ENCODE results near the gene METTL27.
A peak's percentile ranks its signal among the peaks of the same experiment; 100 is the strongest.

METTL27 gene

GRCh38 chr7:73881352-73882046 is 39.2 kb upstream of the METTL27 start:
- TF ChIP-seq TAF1 (IDR thresholded peaks at IDR 0.05; ENCODE audit: borderline replicate concordance, insufficient read depth, low read length) (no peak), SIN3A (IDR thresholded peaks at IDR 0.05; ENCODE audit: borderline replicate concordance, insufficient read depth, low read length) (no peak), FOXP2 (optimal IDR thresholded peaks at IDR 0.05; ENCODE audit: borderline replicate concordance, extremely low read depth, extremely low read length, insufficient read depth) (no peak), REST (IDR thresholded peaks at IDR 0.05; ENCODE audit: insufficient read depth in 1 of 2, low read depth in 2 of 2, low read length in 2 of 2) (no peak), POLR2AphosphoS5 (IDR thresholded peaks at IDR 0.05; ENCODE audit: low read depth, low read length) (no peak)

- no peak for TF ChIP-seq SIN3A (IDR thresholded peaks at IDR 0.05; ENCODE audit: borderline replicate concordance, insufficient read depth, low read length)
- no peak for TF ChIP-seq TAF1 (IDR thresholded peaks at IDR 0.05; ENCODE audit: borderline replicate concordance, insufficient read depth, low read length)
- no peak for TF ChIP-seq FOXP2 (optimal IDR thresholded peaks at IDR 0.05; ENCODE audit: borderline replicate concordance, extremely low read depth, extremely low read length, insufficient read depth)
- TF ChIP-seq POLR2AphosphoS5 (IDR thresholded peaks at IDR 0.05; ENCODE audit: low read depth, low read length): no peak
Observed at GRCh38 chr7:73880755-73881328, 38.5 kb upstream of the METTL27 start.

- TF ChIP-seq REST (IDR thresholded peaks at IDR 0.05; ENCODE audit: insufficient read depth in 1 of 2, low read depth in 2 of 2, low read length in 2 of 2) (peak in 1 of 2 experiments; percentile 69; a peak in 2 of 4 replicates), SIN3A (IDR thresholded peaks at IDR 0.05; ENCODE audit: borderline replicate concordance, insufficient read depth, low read length) (no peak), TAF1 (IDR thresholded peaks at IDR 0.05; ENCODE audit: borderline replicate concordance, insufficient read depth, low read length) (no peak)
Observed at GRCh38 chr7:73879977-73880681, 37.8 kb upstream of the METTL27 start.

GRCh38 chr7:73876973-73877372 is 34.7 kb upstream of the METTL27 start:
- TF ChIP-seq TAF1 (IDR thresholded peaks at IDR 0.05; ENCODE audit: borderline replicate concordance, insufficient read depth, low read length) (no peak), SIN3A (IDR thresholded peaks at IDR 0.05; ENCODE audit: borderline replicate concordance, insufficient read depth, low read length) (no peak), POLR2AphosphoS5 (IDR thresholded peaks at IDR 0.05; ENCODE audit: low read depth, low read length) (no peak), FOXP2 (optimal IDR thresholded peaks at IDR 0.05; ENCODE audit: borderline replicate concordance, extremely low read depth, extremely low read length, insufficient read depth) (no peak), REST (IDR thresholded peaks at IDR 0.05; ENCODE audit: insufficient read depth in 1 of 2, low read depth in 2 of 2, low read length in 2 of 2) (no peak)

GRCh38 chr7:73876361-73876760 is 34.0 kb upstream of the METTL27 start:
- TF ChIP-seq REST (IDR thresholded peaks at IDR 0.05; ENCODE audit: insufficient read depth in 1 of 2, low read depth in 2 of 2, low read length in 2 of 2): no peak
- TF ChIP-seq FOXP2 (optimal IDR thresholded peaks at IDR 0.05; ENCODE audit: borderline replicate concordance, extremely low read depth, extremely low read length, insufficient read depth): no peak
- TF ChIP-seq POLR2AphosphoS5 (IDR thresholded peaks at IDR 0.05; ENCODE audit: low read depth, low read length): no peak
- TF ChIP-seq TAF1 (IDR thresholded peaks at IDR 0.05; ENCODE audit: borderline replicate concordance, insufficient read depth, low read length): no peak
- TF ChIP-seq SIN3A (IDR thresholded peaks at IDR 0.05; ENCODE audit: borderline replicate concordance, insufficient read depth, low read length): no peak
